Inferior parietal cortex (tissue), 1 donor: ENCODE results near the gene INPP5K.

Source experiments
- DNase-seq: peaks from one replicate; pipeline ENCODE4 v3.0.0-alpha.2; 2016; ENCODE audit errors: extremely low spot score

Gene INPP5K

DNA sequence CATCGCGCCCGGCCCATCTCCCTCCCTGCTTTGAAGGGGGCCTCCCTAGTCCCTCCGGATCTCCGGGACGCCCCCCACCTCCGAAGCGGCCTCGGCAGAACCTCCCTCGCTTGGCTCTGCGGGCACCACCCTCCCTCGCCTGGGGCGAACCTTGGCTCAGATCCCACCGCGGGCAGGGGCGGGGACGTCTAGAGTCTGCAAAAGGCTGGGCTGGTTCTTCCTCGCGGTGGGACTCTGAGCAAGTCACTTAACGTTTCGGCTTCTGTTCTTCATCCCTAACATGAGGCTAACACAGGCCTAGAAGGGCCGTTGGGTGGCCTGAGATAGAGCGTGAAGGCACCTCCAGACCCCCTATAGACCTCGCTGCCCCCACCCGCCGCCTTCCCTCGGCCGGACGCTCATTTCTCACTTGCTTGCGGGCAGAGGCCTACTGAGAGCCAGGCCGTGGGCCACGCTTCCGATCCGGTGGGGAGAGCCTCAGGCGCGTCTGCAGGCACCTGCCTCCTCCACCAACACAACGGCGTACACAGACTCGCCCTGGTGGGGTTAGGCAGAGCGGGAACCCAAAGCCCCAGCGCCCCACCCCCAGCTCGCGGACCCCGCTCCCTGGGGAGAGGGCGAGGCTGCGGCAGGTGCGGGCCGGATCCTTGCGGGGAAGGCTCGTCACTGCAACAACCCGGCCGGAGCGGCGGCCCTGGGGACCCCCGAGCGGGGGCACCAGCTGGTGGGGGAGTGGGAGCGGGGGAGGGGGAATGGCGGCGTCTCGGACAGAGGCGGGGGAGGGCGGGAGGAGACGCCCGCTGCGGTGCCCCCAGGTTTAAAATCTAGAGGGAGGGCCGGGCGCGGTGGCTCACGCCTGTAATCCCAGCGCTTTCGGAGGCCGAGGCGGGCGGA is 29.4 kb downstream of the INPP5K start:
- DNase-seq: no peak

DNA sequence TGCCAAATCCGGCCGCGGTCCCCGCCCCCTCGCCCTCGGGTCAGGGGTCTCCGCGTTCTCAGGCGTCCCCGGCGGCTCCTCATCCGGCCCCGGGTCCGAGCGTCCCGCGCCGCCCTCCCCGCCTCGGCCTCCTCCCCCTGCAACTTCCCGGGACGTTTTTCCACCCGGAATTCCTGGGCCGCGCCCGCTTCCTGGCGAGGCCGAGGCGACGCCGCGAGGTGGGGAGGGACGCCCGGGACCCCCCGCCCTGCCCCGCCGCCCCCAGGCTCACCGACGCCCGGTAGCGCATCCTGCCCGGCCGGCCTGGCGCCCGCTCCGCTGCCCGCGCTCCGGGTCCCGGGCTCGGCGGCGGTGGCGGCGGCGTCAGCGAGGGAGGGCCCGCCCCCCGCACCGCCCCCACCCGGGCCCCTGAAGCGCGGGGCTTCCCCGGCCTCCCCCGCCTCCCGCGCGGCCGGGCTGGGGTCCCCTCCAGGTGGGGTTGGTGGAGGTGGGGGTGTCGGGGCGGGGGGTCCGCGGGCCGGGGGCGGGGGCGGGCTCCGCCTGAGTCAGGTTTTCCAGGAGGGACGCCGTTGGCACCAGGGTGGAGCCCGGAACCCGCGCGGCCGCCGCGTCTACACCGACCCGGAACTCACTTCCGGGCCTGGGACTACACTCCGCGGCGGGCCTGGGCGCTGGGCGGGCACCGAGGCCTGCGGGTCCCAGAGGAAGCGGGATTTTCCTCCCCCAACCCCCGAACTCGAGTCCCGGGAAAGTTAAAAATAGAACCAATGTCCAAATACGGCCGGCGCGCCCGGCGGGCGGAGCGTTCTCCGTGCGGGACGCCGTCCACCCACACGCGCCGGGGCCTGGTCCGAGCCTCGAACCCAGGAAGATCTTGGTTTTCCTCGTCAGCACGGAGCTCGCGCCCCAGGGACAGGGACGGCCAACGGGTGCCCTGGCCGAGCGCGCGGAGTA is 30.7 kb downstream of the INPP5K start:
- DNase-seq: no peak

DNA sequence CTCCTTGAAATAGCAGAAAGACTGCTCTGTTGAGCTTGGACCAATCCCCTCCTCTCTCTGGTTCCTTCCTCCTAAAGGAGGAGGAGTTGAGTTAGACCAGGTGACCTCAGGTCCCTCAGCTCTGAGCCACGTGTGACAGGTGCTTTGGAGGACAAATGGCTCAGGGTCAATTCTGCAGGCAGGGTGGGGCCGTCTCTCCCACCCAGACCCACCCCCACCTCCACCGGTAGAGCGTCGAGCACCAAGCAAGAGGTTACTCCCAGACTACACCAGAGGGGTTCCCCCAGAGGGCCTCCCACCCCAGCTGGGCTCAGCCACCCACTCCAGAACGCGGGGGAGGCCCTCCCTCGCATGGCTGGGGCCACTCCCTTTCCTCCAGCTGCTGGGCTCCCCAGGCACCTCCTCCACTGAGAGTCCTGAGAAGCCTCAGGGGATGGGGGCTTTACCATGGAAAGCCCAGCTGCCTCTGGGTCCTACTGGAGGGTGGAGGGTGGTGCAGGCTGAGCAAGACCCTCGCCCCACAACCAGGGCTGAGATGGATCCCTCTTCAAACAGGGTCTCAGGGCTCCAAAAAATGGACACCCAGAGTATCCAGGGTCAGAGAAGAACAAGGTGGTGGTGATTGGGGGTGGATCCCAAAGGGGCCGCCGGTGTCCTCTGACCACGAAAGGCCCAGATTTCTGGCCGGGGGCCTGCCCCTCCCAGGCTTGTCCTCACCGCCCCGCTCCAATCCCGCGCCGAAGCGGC is 31.6 kb downstream of the INPP5K start:
- no peak for DNase-seq

DNA sequence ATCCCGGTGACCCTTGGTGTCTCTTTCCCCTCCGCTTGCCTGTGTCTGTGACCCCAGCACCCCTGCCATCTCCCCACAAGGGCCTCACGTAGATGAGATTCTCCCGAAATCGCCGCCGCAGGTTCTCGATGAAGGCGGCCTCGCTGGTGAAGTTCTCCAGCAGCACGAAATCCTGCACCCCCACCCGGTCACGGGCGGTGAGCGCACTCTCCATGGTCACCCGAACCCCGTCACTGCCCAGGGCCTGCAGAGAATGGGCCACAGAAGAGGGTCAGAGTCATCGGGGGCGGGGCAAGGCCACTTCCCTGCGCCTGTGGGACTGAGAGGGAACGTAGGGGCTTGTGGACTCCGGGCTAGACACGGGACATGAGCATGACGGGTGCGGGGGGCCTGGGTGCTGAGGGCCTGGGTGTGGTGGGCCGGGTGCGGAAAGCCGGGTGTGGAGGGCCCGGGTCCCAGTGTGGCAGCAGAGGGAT is 32.3 kb downstream of the INPP5K start:
- DNase-seq: no peak

DNA sequence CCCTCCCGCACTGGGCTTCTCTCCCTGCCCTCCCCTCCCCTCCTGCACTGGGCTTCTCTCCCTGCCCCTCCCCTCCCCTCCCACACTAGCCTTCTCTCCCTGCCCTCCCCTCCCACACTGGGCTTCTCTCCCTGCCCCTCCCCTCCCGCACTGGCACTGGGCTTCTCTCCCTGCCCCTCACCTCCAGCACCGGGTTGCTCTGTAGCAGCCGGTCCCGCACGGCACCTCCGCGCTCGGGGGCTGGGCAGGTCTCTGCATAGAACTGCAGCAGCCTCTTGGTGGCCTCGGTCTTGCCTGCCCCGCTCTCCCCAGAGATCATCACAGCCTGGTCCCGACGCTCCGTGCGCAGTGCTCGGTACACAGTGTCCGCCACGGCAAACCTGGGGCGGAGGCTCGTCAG is 33.7 kb downstream of the INPP5K start:
- no peak for DNase-seq

DNA sequence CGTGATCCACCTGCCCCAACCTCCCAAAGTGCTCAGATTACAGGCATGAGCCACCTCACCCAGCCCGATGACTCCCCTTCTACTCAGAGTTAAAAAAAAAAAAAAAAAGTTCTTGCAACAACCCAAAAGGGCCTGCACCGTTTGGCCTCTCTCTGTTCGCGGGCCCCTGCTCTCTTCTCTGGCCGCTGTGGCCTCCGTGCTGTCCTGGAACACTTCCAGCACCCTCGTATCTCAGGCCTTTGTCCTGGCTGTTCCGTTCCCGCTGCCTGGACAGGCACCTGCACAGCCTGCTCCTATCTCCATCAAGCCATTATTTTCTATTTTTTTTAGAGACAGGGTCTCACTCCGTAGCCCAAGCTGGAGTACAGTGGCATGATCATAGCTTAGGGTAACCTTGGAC is 34.7 kb downstream of the INPP5K start:
- DNase-seq: no peak

DNA sequence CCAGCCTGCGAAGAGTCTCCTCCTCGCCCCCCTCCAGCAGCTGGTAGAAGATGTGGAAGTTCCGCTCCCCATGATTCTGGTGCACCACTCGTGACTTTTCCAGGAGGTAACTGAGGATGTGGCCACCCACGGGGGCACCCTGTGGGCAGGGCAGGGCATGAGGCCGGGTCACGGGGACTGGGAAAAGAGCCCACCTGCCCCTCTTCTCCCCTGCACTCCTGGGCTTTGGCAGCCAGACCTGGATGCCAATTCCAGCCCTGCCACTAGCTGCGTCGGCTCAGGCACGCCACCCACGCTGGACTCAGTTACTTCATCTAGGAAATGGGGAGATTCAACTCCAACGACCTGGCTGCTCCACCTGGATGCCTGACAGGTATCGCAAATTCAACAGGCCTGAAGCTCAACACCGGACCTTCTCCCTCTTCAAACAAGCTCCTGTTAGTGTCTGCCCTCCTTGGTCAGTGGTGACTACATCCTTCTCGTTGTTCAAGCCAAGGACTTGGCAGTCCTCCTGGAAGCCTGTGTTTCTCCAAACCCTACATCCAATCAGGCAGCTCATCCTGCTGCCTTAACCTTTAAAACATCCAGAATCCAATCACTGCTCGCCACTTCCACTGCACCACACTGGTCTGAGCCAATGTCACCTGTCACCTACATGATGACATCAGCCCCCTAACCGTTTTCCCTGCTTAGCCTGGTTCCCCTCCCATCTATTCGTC is 35.5 kb downstream of the INPP5K start:
- DNase-seq: no peak

DNA sequence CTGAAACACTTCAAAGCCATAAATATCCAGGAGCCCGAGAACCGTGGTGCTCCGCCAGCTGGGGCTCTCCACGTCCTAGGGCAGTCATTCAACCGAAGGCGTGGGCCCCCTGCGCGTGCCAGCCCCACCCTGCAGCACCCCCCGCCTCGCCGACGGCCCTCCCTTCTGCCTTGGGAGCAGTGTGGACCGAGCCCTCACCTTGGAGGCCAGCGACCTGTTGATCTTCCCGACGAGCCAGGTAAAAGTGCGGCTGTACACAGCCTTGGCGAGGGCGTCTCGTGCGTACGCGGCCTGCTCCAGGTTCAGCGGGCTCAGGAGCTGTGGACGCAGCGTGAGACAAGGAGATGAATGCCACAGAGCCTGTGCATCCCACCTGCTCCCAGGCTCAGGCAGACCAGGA is 38.0 kb downstream of the INPP5K start:
- no peak for DNase-seq

DNA sequence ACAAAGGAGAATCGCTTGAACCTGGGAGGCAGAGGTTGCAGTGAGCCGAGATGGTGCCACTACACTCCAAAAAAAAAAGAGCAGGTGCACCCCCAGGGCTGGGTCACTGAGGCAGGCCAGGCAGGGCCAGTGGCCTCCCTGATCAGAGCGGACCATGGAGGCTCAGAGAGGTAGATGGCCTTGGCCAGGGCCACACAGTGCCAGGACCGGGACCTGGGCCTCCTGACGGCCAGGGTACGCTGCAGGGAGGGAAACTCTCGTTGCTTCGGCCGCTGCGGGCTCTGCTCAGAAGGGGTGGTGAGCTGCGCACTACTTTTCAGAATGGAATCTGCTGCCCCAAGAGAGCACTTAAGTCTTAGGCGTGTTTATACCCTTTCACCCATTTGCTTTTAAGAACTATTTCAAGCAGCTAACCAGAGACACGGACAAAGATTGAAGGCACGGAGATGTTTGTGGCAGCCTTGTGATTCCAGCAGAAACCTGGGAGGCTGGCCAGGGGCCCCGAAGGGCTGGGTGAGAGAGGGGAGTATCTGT is 41.0 kb downstream of the INPP5K start:
- no peak for DNase-seq

DNA sequence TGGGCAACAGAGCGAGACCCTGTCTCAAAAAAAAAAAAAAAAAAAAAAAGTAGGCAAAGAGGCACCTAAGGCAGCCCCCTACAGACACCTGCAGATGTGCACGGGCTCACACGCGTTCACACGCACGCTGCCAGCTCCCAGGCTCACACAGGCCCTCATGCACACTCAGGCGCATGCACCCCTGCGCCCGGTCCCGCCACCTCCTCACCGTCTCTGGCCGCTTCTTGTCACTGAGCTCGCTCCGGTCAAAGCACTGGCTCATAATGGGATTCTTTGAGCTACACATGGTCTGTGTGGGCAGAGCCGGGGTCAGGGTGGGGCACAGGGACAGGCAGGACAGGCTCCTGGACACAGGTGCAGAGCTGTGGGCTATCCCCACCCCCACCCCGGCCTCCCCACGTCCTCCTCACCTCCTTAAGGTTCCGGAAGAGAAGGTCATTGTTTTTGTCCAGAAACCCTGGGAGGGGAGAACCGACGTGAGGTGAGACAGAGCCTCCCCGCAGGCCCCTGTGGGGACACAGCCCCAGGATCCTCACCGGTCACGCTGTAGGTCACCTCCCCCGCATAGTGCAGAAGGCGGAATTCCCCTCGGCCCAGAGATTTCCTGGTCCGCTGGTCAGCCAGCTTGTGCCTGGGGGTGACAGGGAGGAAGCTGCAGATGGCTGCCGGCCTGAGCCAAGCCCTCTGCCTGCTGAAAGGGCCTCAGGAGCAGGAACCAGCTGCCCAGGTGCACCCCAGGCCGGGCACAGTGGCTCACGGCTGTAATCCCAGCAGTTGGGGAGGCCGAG is 41.8 kb downstream of the INPP5K start:
- no peak for DNase-seq

DNA sequence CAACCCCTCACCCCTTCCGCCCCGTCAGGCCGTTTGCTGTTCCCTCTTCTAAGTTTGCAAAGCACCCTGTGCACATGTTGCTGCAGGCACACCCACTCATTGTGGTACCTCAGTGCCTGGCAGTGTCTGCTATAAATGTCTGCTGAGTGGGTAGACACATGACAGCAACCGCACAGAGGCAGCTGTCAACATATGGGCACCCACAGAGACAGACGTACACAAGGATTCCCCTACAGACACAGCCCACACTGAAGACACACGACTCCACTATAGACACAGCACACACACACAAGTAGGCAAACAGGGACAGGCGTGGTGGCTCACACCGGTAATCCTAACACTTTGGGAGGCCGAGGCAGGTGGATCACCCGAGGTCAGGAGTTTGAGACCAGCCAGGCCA is 42.6 kb downstream of the INPP5K start:
- no peak for DNase-seq

DNA sequence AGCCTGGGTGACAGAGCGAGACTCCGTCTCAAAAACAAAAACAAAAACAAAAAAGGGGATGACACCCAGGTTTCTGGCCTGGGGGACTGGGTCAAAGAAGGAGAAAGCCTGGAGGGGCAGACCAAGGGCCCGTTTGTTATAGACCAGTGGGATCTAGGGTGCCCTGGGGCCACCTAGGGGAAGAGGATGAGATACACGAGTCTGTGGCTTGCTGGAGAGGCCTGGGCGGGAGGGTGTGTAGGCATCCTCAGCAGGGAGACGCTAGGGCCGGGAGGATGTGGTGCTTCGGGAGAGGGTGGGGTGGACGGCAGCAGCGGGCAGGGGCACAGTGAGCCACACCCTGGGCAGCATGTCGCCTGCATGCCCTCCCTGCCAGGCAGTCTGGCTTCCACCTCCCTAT is 43.2 kb downstream of the INPP5K start:
- DNase-seq: no peak

DNA sequence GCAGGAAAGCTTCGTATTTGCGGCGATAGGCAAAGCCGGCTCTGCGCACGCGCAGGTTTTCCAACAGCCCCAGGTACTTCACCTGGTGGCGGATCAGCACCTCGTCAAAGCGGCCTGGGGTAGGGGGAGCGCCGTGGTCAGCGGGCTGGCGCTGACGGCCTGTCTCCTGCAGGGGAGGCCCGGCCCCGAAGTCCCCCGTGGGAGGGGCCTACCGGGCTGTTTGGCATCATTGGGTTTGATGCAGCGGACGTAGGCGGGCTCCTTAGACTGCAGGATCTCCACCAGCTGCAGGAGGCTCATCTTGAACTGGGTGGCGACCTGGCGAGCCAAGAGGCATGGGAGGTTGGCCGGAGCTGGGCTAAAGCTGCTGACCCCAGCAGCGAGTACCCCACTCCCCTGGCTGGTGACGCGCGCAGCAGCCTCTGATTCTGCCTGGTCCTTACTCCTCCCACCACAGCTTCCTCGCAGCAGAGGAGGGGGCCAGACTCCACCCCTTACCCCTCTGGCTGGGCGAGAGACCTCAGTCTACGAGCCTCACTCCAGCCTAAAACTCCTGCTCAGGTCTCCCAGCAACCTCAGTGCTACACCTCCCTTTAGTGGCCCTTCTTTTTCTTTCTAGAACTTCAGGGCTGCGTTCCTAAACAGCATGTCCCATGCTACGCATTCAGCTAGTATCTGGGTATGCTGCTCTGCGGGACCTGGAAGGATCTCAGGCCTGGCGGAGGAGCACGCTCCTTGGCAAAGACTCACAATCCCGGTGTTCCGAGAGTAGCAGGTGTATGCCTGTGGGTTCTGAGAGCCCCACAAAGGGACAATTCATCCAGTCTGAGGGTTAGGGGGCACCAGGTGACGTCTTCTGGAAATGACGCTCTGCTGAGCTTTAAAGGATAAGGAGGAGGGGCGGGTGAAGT is 44.2 kb downstream of the INPP5K start:
- no peak for DNase-seq

DNA sequence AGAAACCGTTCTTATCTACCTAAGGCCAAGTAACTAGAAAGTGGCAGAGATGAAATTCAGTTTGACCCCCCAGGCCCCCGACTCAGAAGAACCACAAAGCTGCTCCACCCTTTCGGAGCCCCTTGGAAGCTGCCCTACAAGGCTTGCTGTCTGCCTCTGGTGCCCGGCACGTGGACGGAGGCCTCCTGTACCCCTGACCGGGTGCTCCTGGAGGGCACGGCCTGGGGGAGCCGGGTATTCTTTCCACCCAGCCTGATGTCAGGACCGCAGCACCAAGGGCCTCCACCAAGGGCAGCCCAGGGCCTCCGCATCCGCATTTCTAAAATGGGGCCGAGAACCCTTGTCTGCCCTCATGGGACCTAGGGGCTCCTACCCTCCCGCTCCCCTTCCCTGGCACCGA is 44.9 kb downstream of the INPP5K start:
- DNase-seq: no peak

DNA sequence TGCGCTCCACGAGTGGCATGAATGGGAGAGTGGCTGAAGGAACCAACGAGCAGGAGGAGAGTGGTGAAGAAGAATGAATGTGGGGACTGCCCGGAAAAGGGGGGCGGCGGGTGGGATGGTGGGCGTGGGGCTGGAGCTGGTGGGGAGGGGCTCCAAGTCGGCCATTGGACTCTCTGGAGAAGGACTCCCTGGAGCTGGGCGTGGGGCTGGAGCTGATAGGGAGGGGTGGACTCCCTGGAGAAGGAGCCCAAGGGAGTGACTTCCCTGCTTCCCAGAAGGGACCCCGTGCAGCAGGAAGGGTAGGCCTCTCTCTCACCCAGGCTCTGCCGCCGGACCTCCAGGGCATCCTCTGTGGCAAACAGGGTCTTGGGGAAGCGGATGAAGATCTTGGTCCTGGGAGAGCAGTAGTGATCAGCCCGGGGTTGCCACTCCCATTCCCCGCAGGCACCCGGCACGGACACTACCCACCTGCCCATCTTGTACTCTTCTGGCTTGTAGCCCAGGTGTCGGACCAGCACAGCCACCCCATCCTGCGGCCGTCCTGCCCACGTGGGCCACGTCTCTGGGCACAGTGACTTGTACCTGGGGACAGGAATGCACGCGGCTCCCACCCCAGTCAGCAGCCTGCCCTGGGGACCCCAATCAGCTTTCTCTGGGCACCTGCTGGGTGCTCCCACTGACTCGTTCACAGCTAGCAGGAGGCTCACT is 45.5 kb downstream of the INPP5K start:
- DNase-seq: no peak

DNA sequence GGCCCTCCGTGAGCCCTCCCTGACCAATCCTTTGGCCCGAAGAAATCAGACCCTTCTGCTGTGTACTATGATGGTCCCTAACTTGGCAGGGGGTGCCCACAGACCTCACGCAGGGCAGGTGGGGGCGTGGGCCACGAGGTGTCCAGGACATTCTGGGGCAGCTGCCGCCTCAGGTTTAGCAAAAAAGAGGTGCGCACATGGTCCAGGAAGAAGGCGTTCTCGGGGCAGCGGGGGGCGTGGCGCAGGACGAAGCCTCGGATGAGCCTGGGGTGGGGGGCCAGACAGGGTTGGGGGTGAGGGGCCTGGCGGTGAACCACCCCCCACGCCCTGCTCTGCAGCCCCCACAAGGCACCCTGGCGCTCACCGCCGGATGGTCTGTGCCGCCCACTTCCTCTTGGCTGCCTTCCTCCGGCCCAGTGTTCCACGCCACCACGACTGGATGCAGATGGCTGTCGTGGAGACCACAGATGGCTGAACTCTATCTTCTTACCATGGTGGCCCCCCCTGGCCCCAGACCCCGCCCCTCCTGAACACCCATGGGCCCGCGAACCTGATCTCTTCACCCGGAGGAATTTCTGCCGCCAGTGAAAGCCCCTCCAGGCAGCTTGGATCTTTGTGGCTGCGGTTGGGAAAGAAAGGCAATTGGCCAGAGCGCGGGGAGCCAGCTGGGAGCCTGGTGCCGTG is 46.2 kb downstream of the INPP5K start:
- DNase-seq: no peak

DNA sequence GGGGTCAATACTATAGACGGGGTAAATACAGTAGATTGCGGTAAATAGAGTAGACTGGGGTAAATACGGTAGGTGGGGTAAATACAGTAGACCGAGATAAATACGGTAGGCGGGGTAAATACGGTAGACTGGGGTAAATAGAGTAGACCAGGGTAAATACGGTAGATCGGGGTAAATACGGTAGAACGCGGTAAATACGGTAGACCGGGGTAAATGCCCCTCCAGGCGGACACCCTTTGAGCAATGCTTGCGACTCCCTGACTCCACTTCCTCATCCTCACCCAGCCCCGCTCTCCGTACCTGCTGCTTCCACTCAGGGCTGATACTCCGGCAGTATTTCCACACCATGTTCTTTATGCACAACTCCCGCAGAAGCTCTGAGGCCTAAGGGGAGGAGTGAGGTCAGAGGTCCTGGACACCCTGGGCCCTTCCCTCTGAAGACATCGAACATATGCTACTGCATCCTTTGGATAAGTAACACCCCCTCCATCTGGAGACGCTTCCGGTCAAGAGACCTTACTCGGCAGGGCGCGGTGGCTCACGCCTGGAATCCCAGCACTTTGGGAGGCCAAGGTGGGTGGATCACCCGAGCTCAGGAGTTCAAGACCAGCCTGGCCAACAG is 47.1 kb downstream of the INPP5K start:
- DNase-seq: no peak
